ENCODE results near the gene PRR35.

PRR35 gene

GRCh38 chr16:528111-529011 is 31.8 kb upstream of the PRR35 start:
- peak; percentile 65 for DNase-seq (ENCODE audit: low read depth)
- H3K4me3 ChIP-seq (ENCODE audit: low read length) = peak overlapping the region; percentile 79
- no peak for TF ChIP-seq CTCF (conservative IDR thresholded peaks at IDR 0.05; ENCODE audit: low read length)

GRCh38 chr16:529012-529575 is 31.1 kb upstream of the PRR35 start:
- DNase-seq (ENCODE audit: low read depth) = no peak
- peak overlapping the region; percentile 79 for H3K4me3 ChIP-seq (ENCODE audit: low read length)
- TF ChIP-seq CTCF (conservative IDR thresholded peaks at IDR 0.05; ENCODE audit: low read length) = no peak

- H3K4me3 ChIP-seq (ENCODE audit: low read length) = no peak overlapping the region
- no peak for DNase-seq (ENCODE audit: low read depth)
- no peak for TF ChIP-seq CTCF (conservative IDR thresholded peaks at IDR 0.05; ENCODE audit: low read length)
Measured at GRCh38 chr16:530111-530817, 29.9 kb upstream of the PRR35 start.

DNA sequence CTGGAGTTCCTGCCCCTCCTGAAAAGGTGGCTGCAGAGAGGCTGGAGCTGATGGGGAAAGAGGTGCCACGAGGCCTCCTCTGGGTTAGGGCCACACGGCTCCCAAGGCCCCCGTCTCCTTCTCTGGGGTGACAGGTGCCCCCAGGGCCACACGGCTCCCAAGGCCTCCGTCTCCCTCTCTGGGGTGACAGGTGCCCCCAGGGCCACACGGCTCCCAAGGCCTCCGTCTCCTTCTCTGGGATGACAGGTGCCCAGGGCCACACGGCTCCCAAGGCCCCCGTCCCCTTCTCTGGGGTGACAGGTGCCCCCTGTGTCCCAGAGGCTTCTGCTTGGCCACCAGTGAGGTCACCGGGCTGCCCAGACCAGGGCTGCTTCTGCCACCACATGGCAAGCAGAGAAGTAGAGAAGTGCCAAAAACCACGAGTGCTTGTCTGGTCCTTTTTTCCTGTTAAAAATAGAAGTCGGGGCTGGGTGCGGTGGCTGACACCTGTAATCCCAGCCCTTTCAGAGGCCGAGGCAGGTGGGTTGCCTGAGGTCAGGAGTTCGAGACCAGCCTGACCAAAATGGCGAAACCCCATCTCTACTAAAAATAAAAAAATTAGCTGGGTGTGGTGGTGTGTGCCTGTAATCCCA is 28.6 kb upstream of the PRR35 start:
- DNase-seq (ENCODE audit: low read depth) = no peak
- no peak overlapping the region for H3K4me3 ChIP-seq (ENCODE audit: low read length)
- no peak for TF ChIP-seq CTCF (conservative IDR thresholded peaks at IDR 0.05; ENCODE audit: low read length)

GRCh38 chr16:533391-534123 is 26.6 kb upstream of the PRR35 start:
- no peak for TF ChIP-seq CTCF (conservative IDR thresholded peaks at IDR 0.05; ENCODE audit: low read length)
- H3K4me3 ChIP-seq (ENCODE audit: low read length) = no peak overlapping the region
- no peak for DNase-seq (ENCODE audit: low read depth)

DNA sequence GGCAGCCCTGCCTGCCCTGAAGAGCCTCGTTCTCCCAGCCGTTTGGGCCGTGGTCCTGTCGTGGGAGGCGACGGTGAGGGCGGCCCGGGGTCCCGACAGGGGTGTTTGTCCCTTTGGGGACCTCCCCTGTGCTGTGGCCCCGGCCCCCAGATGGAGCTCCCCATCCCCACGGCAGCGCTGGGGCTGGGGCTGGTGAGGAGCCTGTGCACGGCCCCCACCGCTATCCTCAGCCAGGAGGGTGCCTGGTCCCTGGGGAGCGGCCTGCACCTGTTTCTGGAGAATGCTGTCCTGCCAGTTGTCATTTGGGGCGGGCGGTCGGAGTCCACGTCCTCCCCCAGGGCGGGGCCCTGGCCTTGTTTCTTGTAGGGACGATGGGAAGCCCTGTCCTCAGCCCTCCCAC is 26.1 kb upstream of the PRR35 start:
- TF ChIP-seq CTCF (conservative IDR thresholded peaks at IDR 0.05; ENCODE audit: low read length) = no peak
- DNase-seq (ENCODE audit: low read depth) = no peak
- H3K4me3 ChIP-seq (ENCODE audit: low read length) = no peak overlapping the region
